K562 (cell line): ENCODE measurements around the gene RGS6. TPM values are rescaled to one million over a fixed set of nuclear protein-coding genes. Genes with fewer than 3 reads are reported as not detected.

ENCODE experiments used
- ATAC-seq: fragments of 200-7000 bp; cut with Tn5 transposase; 3 replicates; pipeline ENCODE4 v1.9.1; 2020; ENCODE audit warnings: moderate library complexity
- BruUV-seq: library from RNA; stranded (reverse); fragments of 400-500 nt; replicated peaks from 2 replicates; lab custom pipeline; 2021; lab: Mats Ljungman, UMichigan
- CTCF ChIA-PET: fragments of 300-600 bp; formaldehyde crosslinking; extraction: SDS; loops from one replicate; lab custom pipeline; 2021; ENCODE audit warnings: low intra/inter-chr PET ratio; lab: Yijun Ruan, JAX
- POLR2A ChIA-PET: fragments of 300-600, 350-650 bp; sonication (Branson Sonifier 250); formaldehyde crosslinking; extraction: SDS; loops from one replicate; lab custom pipeline; 2021; ENCODE audit warnings: antibody characterized with exemption, inconsistent platforms; lab: Yijun Ruan, JAX
- DNase-seq, 4 experiments: peaks; one replicate each; pipeline versions ENCODE4 v3.0.0 to v3.0.0-alpha.2; 2011 to 2018; ENCODE audit warnings: low spot score in 3 of 4, mixed read lengths in 3 of 4; ENCODE audit errors: extremely low read depth in 1 of 4
- FAIRE-seq: peaks from 2 replicates; lab custom pipeline; 2011; peaks lifted over from hg19 to GRCh38; lab: Jason Lieb, UNC
- H2AFZ ChIP-seq: 2 replicates; pipeline ENCODE4 v1.6.0; 2011; ENCODE audit warnings: low read depth, low read length, control low read depth, inconsistent platforms
- H3K27ac ChIP-seq: fragments of 200-600 bp; 3 replicates; pipeline ENCODE4 v1.8.0; 2011; ENCODE audit warnings: low read depth, mild to moderate bottlenecking, control low read depth, inconsistent platforms, low read length, moderate library complexity, mixed read lengths; ENCODE audit errors: extremely low read depth
- H3K27me3 ChIP-seq, 2 experiments: fragments of 300-600 bp in 1 of 2; 2 replicates in 1 of 2; 3 replicates in 1 of 2; pipeline versions ENCODE4 v1.6.0 to v1.8.0; 2011; ENCODE audit warnings: inconsistent platforms in 2 of 2, low read length in 2 of 2, mild to moderate bottlenecking in 1 of 2, mixed read lengths in 1 of 2, moderate library complexity in 1 of 2; ENCODE audit not compliant: control insufficient read depth in 2 of 2, insufficient read depth in 2 of 2
- H3K36me3 ChIP-seq: fragments of 300-600 bp; 3 replicates; pipeline ENCODE4 v1.8.0; 2011; ENCODE audit warnings: mild to moderate bottlenecking, low read length, inconsistent platforms; ENCODE audit not compliant: control insufficient read depth, insufficient read depth
- H3K4me1 ChIP-seq, 2 experiments: fragments of 200-600 bp in 1 of 2; replicated peaks in 1 of 2; 2 replicates in 1 of 2; 3 replicates in 1 of 2; pipeline versions ENCODE4 v1.5.1 to v1.8.0; 2011; ENCODE audit warnings: inconsistent platforms in 2 of 2, low read length in 2 of 2, mild to moderate bottlenecking in 1 of 2, mixed read lengths in 1 of 2, moderate library complexity in 1 of 2; ENCODE audit not compliant: control insufficient read depth in 2 of 2, insufficient read depth in 2 of 2
- H3K4me2 ChIP-seq: 2 replicates; pipeline ENCODE4 v1.6.1; 2011; ENCODE audit warnings: low read length, control low read depth, inconsistent platforms, mixed read lengths; ENCODE audit not compliant: insufficient read depth
- H3K4me3 ChIP-seq: fragments of 200-600 bp; sonication (generic), shearing (Covaris generic); 2 replicates; pipeline ENCODE4 v1.5.1; 2016; ENCODE audit warnings: control low read depth, inconsistent platforms
- H3K79me2 ChIP-seq: fragments of 200-600 bp; 3 replicates; pipeline ENCODE4 v1.8.0; 2011; ENCODE audit warnings: low read length, inconsistent platforms; ENCODE audit not compliant: control insufficient read depth, insufficient read depth
- H3K9ac ChIP-seq, 2 experiments: 2 replicates each; pipeline versions ENCODE4 v1.6.0 to v1.6.1; 2011; ENCODE audit warnings: low read depth in 2 of 2, low read length in 2 of 2, control low read depth in 1 of 2, inconsistent platforms in 1 of 2, mild to moderate bottlenecking in 1 of 2, mixed read lengths in 1 of 2; ENCODE audit not compliant: insufficient read depth in 1 of 2
- H3K9me1 ChIP-seq: one replicate; pipeline ENCODE4 v1.6.0; 2011; ENCODE audit warnings: inconsistent platforms, mild to moderate bottlenecking, low read length, moderate library complexity; ENCODE audit not compliant: control insufficient read depth, insufficient read depth
- H3K9me3 ChIP-seq: replicated peaks from 2 replicates; pipeline ENCODE4 v1.5.1; 2011; ENCODE audit warnings: low read depth, low read length, inconsistent platforms; ENCODE audit not compliant: control insufficient read depth, insufficient read depth
- H4K20me1 ChIP-seq: replicated peaks from 2 replicates; pipeline ENCODE4 v1.6.1; 2011; ENCODE audit warnings: low read length, inconsistent platforms, mixed read lengths; ENCODE audit not compliant: control insufficient read depth, insufficient read depth
- ATF2 ChIP-seq: sonication (generic); formaldehyde crosslinking; IDR thresholded peaks from 2 replicates; pipeline ENCODE4 v1.8.1; 2022; ENCODE audit warnings: missing genetic modification reagents
- CTCF ChIP-seq, 3 experiments: IDR thresholded peaks in 2 of 3; conservative IDR thresholded peaks in 1 of 3; 2 replicates each; pipeline ENCODE4 v1.5.1; 2011 to 2012; ENCODE audit warnings: low read length in 3 of 3, mild to moderate bottlenecking in 3 of 3, control low read depth in 2 of 3, improper control_type of control experiment in 1 of 3, inconsistent platforms in 1 of 3, low read depth in 1 of 3, mixed read lengths in 1 of 3, moderate library complexity in 1 of 3; ENCODE audit not compliant: insufficient read depth in 2 of 3
- CTCFL ChIP-seq: IDR thresholded peaks from 2 replicates; pipeline ENCODE4 v1.6.1; 2011; ENCODE audit warnings: borderline replicate concordance, low read depth, mild to moderate bottlenecking, moderate library complexity, low read length; ENCODE audit not compliant: insufficient read depth, poor library complexity, severe bottlenecking
- HMGN3 ChIP-seq: IDR thresholded peaks from 2 replicates; pipeline ENCODE4 v1.6.1; 2011; ENCODE audit warnings: borderline replicate concordance, low read depth, mild to moderate bottlenecking, mixed read lengths, low read length; ENCODE audit not compliant: insufficient read length; ENCODE audit errors: extremely low read depth
- MCM7 ChIP-seq, 2 experiments: fragments of 450-650 bp; IDR thresholded peaks; 2 replicates each; pipeline ENCODE4 v1.6.1; 2016 to 2018
- MTA3 ChIP-seq: fragments of 450-650 bp; formaldehyde crosslinking; IDR thresholded peaks from 2 replicates; pipeline ENCODE4 v1.6.1; 2017; ENCODE audit warnings: mild to moderate bottlenecking, borderline replicate concordance
- PTTG1 ChIP-seq: fragments of 450-650 bp; IDR thresholded peaks from 2 replicates; pipeline ENCODE4 v1.6.1; 2016; ENCODE audit warnings: low read depth, mild to moderate bottlenecking, missing genetic modification characterization, missing compliant biosample characterization
- ZNF174 ChIP-seq: fragments of 250-450 bp; sonication (Bioruptor Pico); IDR thresholded peaks from 2 replicates; pipeline ENCODE4 v1.4.0; 2020; ENCODE audit warnings: mild to moderate bottlenecking
- ZNF41 ChIP-seq: fragments of 250-450 bp; sonication (Bioruptor Pico); conservative IDR thresholded peaks from 2 replicates; pipeline ENCODE4 v1.4.0; 2020; ENCODE audit warnings: mild to moderate bottlenecking
- WGBS: fragments of 100-300 bp; shearing (Covaris generic); methylation state at CpG from one replicate; pipeline ENCODE4 v1.1.6; 2016; ENCODE audit warnings: low coverage, mixed read lengths; ENCODE audit not compliant: insufficient coverage; ENCODE audit errors: missing lambda C conversion rate; 5-methylcytosine and 5-hydroxymethylcytosine counted together
- in situ Hi-C: fragments of 300-500 bp; cut with MboI; formaldehyde crosslinking; loops from 4 replicates; pipeline ENCODE4 v1.15.0; 2018; ENCODE audit warnings: inconsistent platforms, mixed read lengths
- intact Hi-C: fragments of 100-400 bp; cut with micrococcal nuclease; formaldehyde crosslinking; loops from 2 replicates; pipeline ENCODE4 v1.14.2; 2022
- polyA plus RNA-seq, 8 experiments: library from polyadenylated mRNA; depleted of rRNA in 4 of 8; stranded (reverse) in 5 of 8; unstranded in 3 of 8; fragments of >200 nt; fragmentation: Nextera tagmentation in 2 of 8; fragmentation: Illumina TruSeq in 1 of 8; extraction: Ambion mirVana in 2 of 8; extraction: Trizol in 1 of 8; gene quantifications; 2 replicates each; pipeline versions ENCODE4 v1.2.1 to v1.2.3, GENCODE V29; 2011 to 2014; ENCODE audit warnings: inconsistent platforms in 1 of 8, missing spikeins in 1 of 8
- total RNA-seq, 7 experiments: library from RNA; depleted of rRNA in 6 of 7; stranded (reverse); fragments of >200 nt in 6 of 7; fragmentation: Illumina TruSeq in 2 of 7; extraction: Trizol in 2 of 7; gene quantifications; 2 replicates each; pipeline versions ENCODE4 v1.2.1 to v1.2.3, GENCODE V29; 2011 to 2021; ENCODE audit warnings: low replicate concordance in 1 of 7

The RGS6 gene
- total and polyA plus RNA-seq, 9 of the 15 experiments (the other 6 are each of a cell fraction or from before 2014, with no cell fraction given), result not detected

GRCh38 chr14:72099566-72099965 lies 167.3 kb downstream of the RGS6 start (continued):
- TF ChIP-seq ATF2 (CRISPR knock-in tag), result no peak
- TF ChIP-seq PTTG1, result no peak
- TF ChIP-seq MTA3, result no peak
- TF ChIP-seq MCM7 (IDR thresholded peaks at IDR 0.05), result no peak
- TF ChIP-seq, all 486 proteins: peak for 0

- H3K9me3 ChIP-seq, result no peaks in the 10 kb centered on the region
- POLR2A ChIA-PET, result no interaction called here
- no peak overlapping the region for H3K9ac ChIP-seq
- BruUV-seq, result no TSS peak
- H2AFZ ChIP-seq, result no peak overlapping the region
- DNase-seq (peak; percentile 31 to 52 (median 42)), ATAC-seq (peak; percentile 69; the same call in 2 of the 3 replicates), FAIRE-seq (no peak)
- no peaks in the 10 kb centered on the region for H3K79me2 ChIP-seq
- intact Hi-C loops (no loop called here), in situ Hi-C loops (no loop called here)
- TF ChIP-seq HMGN3, result no peak
- TF ChIP-seq ZNF174 (CRISPR knock-in tag), result no peak
- peak; percentile 79; the same call in 1 of the 2 replicates for TF ChIP-seq ZNF41 (CRISPR knock-in tag)
- peak; percentile 24 for TF ChIP-seq CTCFL
- peak; percentile 22 to 61 (median 42); a peak in 4 of 6 replicates for TF ChIP-seq CTCF (IDR thresholded peaks at IDR 0.05 in 2 of 3, conservative IDR thresholded peaks at IDR 0.05 in 1 of 3; ENCODE audit: insufficient read depth in 2 of 3, low read depth in 1 of 3, low read length in 3 of 3)
- H3K9me1 ChIP-seq, result no peaks in the 10 kb centered on the region
- H4K20me1 ChIP-seq, result no peaks in the 10 kb centered on the region
- WGBS, result 3% methylated on average over 12 of the region's 12 CpGs
- H3K27ac ChIP-seq, result no peak overlapping the region
- H3K4me1 ChIP-seq, result no peaks in the 10 kb centered on the region
- no peaks in the 10 kb centered on the region for H3K27me3 ChIP-seq
- no peak overlapping the region for H3K4me3 ChIP-seq
- no peaks in the 10 kb centered on the region for H3K36me3 ChIP-seq
- no peak overlapping the region for H3K4me2 ChIP-seq
- CTCF ChIA-PET, result no interaction called here
These were observed 171.9 kb downstream of the RGS6 start for GRCh38 chr14:72104011-72104613.
